Dermis microvascular lymphatic vessel endothelial cell (primary cell): ENCODE results near the gene HTRA3. TPM values are rescaled to one million over a fixed set of nuclear protein-coding genes. Genes with fewer than 3 reads are reported as not detected.

Source experiments
- DNase-seq, 2 donors: peaks; one replicate each; pipeline versions ENCODE4 v3.0.0 to v3.0.0-alpha.2; 2010; ENCODE audit warnings: low read depth in 2 of 2
- total RNA-seq: library from RNA; depleted of rRNA; stranded (reverse); fragments of >200 nt; gene quantifications from 2 replicates; pipeline ENCODE4 v1.2.1, GENCODE V29; 2014

Gene HTRA3
- 1.4 and 7.5 TPM in 2 replicates for total RNA-seq

GRCh38 chr4:8269535-8270417 is at the start of gene HTRA3:
Gene HTRA3 (plus strand): TSS chr4:8269754. CDS start chr4:8269969, 215 bp downstream.
- peak in 1 of 2 donors; percentile 70 for DNase-seq

GRCh38 chr4:8220661-8221450 is 48.7 kb upstream of the HTRA3 start:
- no peak for DNase-seq

- peak; percentile 41 to 53 for DNase-seq
These were observed 48.1 kb upstream of the HTRA3 start for GRCh38 chr4:8221476-8221875.

GRCh38 chr4:8221985-8222384 is 47.6 kb upstream of the HTRA3 start:
- DNase-seq = no peak

GRCh38 chr4:8222609-8223388 is 46.8 kb upstream of the HTRA3 start:
- DNase-seq = no peak

GRCh38 chr4:8224267-8224974 is 45.1 kb upstream of the HTRA3 start:
- DNase-seq = no peak

- no peak for DNase-seq
These were observed 44.5 kb upstream of the HTRA3 start for GRCh38 chr4:8224975-8225625.

- DNase-seq = peak in 1 of 2 donors; percentile 24
These were observed 43.7 kb upstream of the HTRA3 start for GRCh38 chr4:8225706-8226443.

- DNase-seq = no peak
These were observed 42.3 kb upstream of the HTRA3 start for GRCh38 chr4:8227201-8227770.

GRCh38 chr4:8227771-8228318 is 41.7 kb upstream of the HTRA3 start:
- no peak for DNase-seq

- DNase-seq = peak; percentile 95 to 98
These were observed 41.0 kb upstream of the HTRA3 start for GRCh38 chr4:8228319-8229250.

- no peak for DNase-seq
These were observed 40.1 kb upstream of the HTRA3 start for GRCh38 chr4:8229331-8229975.

- no peak for DNase-seq
These were observed 39.5 kb upstream of the HTRA3 start for GRCh38 chr4:8230033-8230432.

- no peak for DNase-seq
These were observed 38.7 kb upstream of the HTRA3 start for GRCh38 chr4:8230891-8231290.

GRCh38 chr4:8231551-8232049 is 38.0 kb upstream of the HTRA3 start:
- DNase-seq = no peak

- no peak for DNase-seq
These were observed 36.8 kb upstream of the HTRA3 start for GRCh38 chr4:8232748-8233147.
